ENCODE measurements around the gene GSTM1.
A peak's percentile ranks its signal among the peaks of the same experiment; 100 is the strongest.

The GSTM1 gene

DNA sequence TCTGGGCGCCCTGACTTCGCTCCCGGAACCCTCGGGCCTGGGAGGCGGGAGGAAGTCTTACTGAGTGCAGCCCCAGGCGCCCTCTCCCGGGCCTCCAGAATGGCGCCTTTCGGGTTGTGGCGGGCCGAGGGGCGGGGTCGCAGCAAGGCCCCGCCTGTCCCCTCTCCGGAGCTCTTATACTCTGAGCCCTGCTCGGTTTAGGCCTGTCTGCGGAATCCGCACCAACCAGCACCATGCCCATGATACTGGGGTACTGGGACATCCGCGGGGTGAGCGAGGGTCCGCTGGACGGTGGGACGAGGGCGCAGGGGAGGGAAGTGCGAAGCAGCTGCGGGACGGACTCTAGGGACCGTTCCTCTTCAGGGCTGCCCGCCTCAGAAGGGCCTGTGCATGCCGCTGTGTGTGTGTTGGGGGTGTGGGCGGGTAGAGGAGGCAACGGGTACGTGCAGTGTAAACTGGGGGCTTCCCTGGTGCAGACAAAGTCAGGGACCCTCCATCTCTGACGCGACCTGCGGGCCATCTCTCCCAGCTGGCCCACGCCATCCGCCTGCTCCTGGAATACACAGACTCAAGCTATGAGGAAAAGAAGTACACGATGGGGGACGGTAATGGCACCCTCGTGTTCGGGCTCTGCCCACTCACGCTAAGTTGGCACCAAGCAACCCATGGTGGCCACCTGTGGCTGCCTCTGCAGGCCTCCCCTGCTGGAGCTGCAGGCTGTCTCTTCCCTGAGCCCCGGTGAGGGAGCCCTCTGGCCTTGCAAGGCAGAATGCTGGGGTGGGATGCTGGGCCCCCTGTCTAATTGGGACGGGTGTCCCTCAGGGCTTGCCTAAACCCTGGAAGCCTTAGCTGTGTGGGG, at the start of gene GSTM1:
Gene GSTM1, plus strand, starts transcription at position 177 of the 859 bp plus-strand sequence. Its CDS starts 57 bp downstream, at position 234.
- peak in 1 of 2 donors; percentile 83 for DNase-seq (ENCODE audit: low read depth in 2 of 2)

DNA sequence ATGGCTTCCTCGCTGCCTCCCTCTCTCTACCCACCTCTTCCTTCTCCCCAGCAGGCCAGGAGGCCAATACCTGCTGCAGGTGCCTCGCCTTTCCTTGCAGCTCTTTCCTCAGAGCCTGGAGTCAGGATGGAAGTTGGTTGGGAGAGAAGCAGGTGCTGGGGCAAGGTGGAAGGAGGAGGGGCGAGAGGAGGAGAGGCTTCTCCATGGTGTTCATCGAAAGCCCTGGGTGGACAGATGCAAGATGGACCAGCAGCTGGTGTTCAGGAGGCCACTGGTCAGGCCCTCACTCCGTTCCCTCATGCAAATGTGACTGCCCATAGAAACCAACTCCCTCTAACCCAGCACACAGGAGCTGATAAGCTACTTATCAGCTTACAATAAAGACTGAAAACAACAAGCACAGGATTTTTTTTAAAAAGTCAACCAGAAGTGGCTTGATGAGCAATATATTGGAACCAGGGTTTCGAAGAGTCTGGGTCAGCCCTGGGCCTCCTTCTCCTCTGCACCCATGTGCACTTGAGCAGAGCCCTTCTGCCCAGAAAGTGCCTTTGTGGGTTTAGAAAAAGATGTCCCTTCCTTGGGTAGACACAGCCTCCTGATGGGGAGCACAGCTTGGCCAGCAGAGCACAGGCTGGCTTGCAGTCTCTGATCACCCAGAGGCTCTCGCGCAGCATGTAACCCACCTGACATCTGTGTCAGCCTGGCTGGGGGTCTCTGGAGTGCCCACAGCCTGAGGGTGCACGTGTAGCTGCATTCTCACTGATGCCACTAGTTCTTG, 48.4 kb upstream of the GSTM1 start:
- no peak for DNase-seq (ENCODE audit: low read depth in 2 of 2)

DNA sequence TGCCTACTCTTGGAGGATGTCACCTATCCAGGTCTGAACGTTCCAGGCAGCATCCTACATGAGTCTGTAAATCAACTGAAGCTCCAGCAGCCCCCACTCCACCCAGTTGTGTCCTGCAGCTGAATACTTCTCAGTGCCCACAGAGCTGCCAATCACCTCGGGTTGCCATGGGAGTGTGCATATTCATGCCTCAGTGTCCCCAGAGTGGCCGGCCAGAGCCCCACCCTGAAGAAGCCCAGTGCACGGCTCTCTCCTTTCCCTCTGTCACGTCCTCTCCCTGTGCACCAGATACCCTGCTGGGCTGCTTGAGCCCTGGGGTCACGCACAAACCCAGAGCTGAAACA, 47.8 kb upstream of the GSTM1 start:
- DNase-seq (ENCODE audit: low read depth in 2 of 2) = no peak

DNA sequence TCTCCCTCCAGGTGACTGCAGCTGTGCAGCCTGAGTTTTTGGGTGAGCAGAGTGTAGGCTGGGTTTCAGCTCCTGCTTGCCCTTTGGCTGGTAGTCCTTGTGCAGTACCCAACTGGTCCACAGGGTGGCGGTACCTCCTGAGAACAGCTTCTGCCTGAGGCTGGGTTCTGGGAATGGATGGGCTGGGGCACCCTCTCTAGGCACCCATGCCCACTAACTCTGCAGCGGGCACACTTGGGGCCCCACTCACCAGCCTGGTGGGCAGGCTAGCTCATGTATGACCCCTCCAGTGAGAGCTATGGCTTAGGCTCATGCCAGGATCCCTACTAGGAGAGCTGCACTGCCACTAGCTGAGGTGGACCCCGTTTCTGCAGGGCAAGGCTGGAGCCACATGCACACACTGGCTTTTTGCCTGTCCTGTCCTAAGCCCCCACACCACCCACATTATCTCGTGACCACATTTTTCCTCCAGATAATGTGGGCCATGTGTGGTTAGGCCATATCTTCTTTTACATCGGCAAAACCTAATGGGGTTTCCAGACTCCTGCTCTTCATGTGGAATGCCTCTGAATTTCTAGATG, 47.2 kb upstream of the GSTM1 start:
- DNase-seq (ENCODE audit: low read depth in 2 of 2) = peak; percentile 84 to 88

DNA sequence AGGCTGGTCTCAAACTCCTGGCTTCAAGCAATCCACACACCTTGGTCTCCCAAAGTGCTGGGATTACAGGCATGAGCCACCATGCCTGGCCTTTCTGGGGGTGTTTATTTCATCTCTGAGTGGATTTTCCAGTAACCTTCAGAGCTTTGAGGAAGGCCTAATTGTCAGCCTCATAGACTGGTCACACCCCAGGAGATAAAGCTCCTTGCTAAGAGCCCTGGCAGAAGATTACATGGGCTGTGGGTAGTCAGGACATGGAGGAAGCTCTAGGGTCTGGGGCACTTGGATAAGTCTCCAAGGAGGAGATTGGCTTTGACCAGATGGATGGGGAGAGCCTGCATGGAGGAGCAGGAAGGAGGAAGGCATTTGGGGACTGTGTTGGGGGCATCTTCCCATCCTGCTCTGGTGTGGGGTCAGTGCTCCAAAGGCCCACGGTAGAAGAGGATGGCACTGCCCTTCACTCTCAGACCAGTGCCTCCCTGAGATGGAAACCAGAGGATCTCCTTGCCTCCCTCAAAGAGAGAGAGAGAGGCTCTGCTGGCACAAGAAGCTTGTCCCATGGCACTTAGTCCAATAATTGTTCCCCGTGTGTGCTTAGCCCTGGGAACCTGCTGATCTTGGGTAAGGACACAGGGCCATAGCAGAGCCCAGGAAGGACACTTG, 46.4 kb upstream of the GSTM1 start:
- DNase-seq (ENCODE audit: low read depth in 2 of 2) = no peak

DNA sequence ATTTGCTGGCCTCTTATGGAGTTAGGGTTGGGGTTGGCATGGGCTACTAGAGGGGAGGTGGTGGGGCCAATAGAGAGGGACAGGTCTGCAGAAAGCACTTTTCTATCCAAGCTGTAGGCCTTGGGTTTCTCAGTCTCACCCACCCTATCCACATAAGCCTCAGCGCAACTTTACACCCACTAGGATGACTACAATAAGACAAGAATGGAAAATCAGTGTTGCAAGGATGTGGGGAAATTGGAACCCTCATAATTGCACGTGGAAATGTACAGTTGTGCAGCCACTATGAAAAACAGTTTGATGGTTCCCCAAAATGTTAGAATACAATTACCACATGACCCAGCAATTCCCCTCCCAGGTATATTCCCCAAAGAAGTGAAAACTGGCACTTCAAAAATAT, 45.8 kb upstream of the GSTM1 start:
- no peak for DNase-seq (ENCODE audit: low read depth in 2 of 2)

DNA sequence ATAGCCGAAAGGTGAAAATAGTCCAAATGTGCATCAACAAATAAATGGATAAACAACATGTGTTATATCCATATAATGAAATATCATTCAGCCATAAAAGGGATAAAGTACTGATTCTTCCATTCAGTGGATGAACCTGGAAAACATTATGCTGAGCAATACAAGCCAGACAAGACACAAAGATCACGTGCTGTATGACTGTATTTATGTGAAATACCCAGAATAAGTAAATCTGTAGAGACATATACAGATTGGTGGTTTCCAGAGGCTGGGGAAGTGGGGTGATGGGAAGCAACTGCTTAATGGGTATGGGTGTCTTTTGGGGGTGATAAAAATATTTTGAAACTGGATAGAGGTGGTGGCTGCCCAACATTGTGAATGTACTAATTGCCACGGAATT, 45.0 kb upstream of the GSTM1 start:
- no peak for DNase-seq (ENCODE audit: low read depth in 2 of 2)

DNA sequence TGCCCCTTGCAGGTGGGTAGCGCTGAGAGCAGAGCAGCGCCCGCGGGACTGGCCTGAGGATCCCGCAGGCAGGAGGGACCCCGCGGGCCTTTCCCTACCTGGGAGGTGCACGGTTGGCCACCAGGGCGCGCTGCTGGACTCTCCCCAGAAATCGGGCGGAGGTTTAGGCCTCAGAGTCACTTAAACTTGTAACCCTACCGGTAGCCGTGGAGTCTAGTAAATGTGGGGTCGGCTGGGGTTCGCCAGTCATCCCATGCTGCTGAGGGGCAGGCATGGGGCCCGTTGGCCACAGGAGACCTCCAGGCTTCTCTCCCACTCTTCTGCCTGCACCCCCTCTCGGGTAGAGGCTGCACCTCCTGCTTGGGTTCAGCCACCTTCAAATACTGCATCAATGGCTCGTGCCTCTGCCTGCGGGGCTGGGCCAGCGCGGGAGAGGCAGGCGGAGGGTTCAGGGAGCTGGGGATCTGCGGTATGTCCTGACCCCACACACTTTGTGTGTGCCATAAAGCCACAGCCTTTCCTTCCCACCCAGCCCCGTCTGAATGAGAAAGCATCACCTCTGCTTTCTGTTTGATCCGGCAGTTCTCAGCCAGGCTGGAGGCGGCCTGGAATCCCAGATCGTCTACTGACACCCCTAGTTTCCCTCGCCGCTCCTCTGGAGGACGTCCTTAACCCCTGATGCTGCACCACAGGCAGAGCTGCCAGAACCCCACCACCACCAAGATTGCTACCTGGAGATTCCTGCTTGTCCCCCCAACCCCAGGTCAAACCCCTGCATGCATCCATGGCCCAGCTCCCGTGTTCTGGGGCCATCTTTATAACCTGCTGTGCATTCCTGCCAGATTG, 44.0 kb upstream of the GSTM1 start:
- DNase-seq (ENCODE audit: low read depth in 2 of 2) = peak; percentile 79 to 87

DNA sequence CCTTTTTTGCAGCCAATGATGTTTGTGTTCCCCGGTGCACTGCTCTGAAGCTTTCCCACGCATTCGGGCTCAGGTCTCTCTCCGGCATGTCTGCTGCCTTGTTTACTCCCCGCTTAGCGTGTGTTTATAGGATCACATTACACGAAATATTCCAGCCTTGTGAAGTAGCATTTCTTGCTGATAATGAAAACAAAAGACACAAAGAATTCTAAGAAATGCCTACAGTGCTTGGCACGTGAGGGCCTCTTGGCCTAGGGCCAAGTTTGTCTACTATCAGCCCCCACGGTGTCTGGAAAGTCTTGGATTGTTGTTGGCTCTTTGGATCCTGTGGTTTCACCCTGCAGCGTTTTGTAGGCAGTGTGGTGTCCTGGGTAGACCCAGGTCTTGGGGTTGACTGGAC, 42.9 kb upstream of the GSTM1 start:
- no peak for DNase-seq (ENCODE audit: low read depth in 2 of 2)

DNA sequence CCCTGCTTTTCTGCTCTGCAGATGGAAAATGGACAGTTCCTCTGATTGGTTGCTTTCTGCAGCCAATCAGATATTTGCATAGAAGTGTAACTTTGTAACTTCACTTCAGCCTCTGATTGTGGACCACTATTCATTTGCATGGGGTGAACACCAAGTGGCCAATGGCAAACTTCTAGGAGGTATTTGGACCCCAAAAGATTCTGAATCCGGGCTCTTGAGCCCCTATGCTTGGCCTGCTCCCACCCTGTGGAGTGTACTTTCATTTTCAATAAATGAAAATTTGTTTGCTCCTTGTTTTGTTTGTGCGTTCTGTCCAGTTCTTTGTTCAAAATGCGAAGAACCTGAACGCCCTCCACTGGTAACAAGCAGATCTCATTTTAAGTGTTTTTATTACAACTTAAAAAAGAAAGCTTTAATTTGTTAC, 38.1 kb upstream of the GSTM1 start:
- DNase-seq (ENCODE audit: low read depth in 2 of 2) = no peak

DNA sequence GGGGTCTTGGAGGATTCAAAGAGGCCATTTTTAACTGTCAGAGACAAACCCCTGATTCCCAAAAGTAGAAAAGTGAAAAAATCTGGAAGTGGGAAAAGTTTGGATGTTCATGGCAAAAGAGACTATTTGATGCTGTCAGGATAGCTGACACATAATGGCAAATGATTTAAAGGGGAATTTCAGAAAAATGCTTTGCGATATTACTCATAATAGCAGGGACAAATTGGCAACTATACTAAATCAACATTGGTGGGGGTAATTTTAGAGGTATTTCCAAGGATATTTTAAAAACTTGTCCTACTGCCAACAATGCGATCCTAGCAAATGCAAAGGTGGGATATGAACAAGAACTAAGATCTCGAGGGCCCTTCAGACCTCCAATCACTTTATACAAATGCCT, 37.0 kb upstream of the GSTM1 start:
- no peak for DNase-seq (ENCODE audit: low read depth in 2 of 2)

DNA sequence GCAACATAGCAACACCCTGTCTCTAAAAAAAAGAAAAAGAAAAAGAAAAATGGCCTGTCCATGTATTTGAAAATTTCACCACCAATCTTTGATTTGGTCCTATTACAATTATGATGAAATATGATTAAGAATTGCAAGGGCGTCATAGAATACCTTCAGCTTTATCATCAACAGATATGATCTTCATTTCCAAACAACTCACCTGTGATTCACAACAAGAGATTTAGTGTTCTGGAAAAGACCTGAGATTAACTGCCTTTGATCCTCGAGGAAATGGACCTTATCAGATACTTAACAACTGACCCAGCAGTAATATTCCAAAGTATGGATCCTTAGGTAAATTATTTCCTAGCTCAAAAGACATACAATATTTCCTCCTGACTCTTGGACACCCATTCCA, 35.2 kb upstream of the GSTM1 start:
- no peak for DNase-seq (ENCODE audit: low read depth in 2 of 2)

DNA sequence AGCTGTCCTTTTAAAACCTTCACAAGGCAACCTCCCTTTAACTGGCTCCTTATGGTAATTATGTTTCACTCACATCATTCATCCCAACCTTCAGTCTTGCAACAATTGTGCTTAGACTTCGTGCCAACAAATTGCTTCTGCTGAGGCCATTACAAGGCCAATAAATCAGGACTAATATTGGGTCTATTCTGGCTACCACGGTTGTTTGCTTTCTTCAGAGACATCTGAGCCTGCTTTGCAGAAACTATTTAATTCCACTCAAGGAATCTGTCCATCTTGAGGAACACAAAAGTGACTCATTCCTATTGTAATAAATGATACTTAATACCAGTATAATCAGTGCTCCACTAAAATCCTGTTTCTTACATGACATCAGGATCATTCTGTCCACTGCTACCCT, 34.3 kb upstream of the GSTM1 start:
- DNase-seq (ENCODE audit: low read depth in 2 of 2) = no peak

DNA sequence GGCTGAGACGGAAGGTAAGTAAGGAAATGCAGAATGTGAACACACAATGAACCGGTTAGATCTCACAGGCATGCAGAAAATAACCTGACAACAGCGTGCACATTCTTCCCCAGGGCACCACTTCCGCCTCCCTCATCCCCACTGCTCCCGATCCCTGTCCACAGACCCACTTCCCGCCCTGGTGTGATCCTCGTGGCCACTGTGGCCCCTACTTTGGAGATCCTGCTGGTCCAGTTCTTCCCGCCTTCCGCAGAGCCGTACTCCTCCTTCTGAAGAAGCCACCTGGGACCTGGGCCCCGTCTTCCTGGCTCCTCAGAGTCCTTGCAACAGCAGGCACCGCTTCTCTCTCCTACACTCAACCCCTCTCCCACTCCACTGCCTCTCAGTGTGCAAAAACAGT, 33.1 kb upstream of the GSTM1 start:
- DNase-seq (ENCODE audit: low read depth in 2 of 2) = no peak

DNA sequence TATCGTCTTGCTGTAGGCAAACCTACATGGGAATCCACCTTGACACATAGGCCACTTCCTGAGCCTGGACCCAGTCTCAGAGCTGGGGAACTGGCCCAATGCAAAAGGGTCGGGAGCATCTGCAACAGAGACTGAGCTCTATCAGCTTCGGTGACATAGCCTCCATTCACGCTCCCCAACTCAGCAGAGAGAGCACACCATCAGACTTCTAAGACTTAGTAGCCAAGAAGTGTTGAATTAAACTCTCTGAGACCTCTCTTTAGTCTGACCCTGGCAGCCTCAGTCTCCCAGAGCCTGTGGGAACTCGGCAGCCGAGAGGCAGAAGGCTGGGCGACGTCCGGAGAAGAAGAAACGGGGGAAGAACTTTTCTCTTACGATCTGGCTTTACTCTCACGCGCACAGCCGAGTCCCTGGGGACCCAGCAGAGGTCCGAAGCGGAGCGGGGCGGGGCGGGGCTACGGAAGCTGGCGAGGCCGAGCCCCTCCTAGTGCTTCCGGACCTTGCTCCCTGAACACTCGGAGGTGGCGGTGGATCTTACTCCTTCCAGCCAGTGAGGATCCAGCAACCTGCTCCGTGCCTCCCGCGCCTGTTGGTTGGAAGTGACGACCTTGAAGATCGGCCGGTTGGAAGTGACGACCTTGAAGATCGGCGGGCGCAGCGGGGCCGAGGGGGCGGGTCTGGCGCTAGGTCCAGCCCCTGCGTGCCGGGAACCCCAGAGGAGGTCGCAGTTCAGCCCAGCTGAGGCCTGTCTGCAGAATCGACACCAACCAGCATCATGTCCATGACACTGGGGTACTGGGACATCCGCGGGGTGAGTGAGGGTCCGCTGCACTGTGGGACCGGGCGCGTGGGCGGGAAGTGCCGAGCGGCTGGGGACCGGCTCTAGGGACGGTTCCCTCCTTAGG, 31.8 kb upstream of the GSTM1 start, which contains the start of gene GSTM4:
Gene GSTM4, plus strand, starts transcription at position 485 of the 905 bp plus-strand sequence. Its CDS starts 291 bp downstream, at position 776.
- DNase-seq (ENCODE audit: low read depth in 2 of 2) = peak; percentile 41 to 73

DNA sequence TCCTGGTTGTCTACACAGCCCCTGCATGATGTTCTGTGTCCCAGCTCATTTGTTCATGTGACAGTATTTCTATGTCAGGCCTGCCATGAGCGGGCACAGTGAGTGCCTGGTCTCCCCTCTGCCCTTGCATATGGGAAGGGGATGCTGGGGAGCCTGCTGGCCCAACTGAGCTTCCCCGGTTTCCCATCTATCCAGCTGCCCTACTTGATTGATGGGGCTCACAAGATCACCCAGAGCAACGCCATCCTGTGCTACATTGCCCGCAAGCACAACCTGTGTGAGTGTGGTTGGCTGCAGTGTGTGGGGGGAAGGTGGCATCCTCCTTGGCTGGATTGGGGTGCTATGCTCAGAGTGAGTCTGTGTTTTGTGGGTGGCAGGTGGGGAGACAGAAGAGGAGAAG, 30.2 kb upstream of the GSTM1 start:
- no peak for DNase-seq (ENCODE audit: low read depth in 2 of 2)

DNA sequence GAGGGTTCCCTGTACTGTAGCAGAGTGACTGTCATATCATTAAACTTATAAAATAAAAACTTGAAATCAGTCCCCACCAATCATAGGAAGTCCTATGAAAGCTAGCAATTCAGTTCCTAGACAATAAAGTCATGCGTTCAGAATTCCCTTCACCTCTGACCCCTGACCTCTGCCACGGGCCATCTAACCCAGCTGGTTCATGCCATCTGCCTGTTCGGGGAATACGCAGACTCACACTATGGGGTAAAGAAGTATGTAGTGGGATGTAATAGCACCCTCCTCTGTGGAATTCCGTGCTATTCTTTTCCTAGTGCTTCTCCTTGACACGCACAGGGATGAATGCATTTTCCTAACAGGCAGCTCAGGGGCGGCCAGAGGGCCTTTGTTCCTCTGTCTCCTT, 29.6 kb upstream of the GSTM1 start:
- DNase-seq (ENCODE audit: low read depth in 2 of 2) = no peak

DNA sequence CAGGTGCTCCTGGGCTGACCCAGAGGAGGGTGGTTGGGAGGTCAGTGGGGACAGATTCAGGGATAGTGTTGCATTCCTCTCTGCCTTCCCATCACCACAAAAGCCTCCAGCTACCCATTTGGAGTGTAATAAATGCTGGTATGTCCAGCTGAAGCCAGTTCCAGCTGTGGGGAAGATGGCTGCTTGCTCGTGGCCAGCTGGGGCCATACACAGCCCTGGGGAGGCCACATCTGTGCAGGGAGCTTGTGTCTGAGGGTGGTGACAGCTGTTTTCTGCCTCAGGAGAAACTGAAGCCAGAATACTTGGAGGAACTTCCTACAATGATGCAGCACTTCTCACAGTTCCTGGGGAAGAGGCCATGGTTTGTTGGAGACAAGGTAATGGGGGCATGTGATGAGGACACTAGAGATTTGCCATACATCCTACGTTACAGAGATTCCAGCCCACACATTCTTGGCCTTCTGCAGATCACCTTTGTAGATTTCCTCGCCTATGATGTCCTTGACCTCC, 29.0 kb upstream of the GSTM1 start:
- DNase-seq (ENCODE audit: low read depth in 2 of 2) = no peak

DNA sequence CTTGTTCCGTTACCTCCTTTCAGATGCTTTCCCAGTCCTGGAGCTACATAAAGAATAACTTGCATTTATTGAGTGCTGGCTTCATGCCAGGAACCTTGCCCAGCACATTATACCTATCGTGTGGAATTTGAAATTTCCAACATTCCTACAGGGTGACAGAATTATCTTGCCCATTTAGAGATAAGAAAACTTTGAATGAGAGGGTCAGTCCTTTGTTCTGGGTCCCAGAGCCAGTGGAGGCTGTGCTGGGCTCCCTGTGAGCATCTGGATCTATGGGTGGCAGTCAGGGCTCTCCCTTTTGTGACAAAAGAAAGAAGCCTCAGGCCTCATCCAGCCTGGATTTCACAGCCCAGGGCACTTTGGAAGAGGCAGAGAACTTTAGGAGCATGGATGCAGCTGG, 28.5 kb upstream of the GSTM1 start:
- DNase-seq (ENCODE audit: low read depth in 2 of 2) = no peak
